Measurements from ENCODE around the gene RNASEL.
"Not testable (repeated sequence)": the region's sequence is repeated elsewhere in the genome, so short reads cannot be mapped to it uniquely, and the experiment has no call there.

RNASEL gene

GRCh38 chr1:182563095-182563494 is 26.0 kb downstream of the RNASEL start:
- DNase-seq (ENCODE audit: low spot score), result no peak

- no peak for DNase-seq (ENCODE audit: low spot score)
Measured at GRCh38 chr1:182561456-182561855, 27.6 kb downstream of the RNASEL start.

- no peak for DNase-seq (ENCODE audit: low spot score)
Measured at GRCh38 chr1:182560392-182560984, 28.6 kb downstream of the RNASEL start.

GRCh38 chr1:182556279-182556678 is 32.8 kb downstream of the RNASEL start:
- no peak for DNase-seq (ENCODE audit: low spot score)

GRCh38 chr1:182555493-182555892 is 33.6 kb downstream of the RNASEL start:
- no peak for DNase-seq (ENCODE audit: low spot score)

GRCh38 chr1:182552527-182552926 is 36.5 kb downstream of the RNASEL start:
- DNase-seq (ENCODE audit: low spot score), result no peak

GRCh38 chr1:182549811-182550210 is 39.2 kb downstream of the RNASEL start:
- DNase-seq (ENCODE audit: low spot score), result no peak

- no peak for DNase-seq (ENCODE audit: low spot score)
Measured at GRCh38 chr1:182549346-182549745, 39.7 kb downstream of the RNASEL start.

GRCh38 chr1:182533896-182534295 is 55.2 kb downstream of the RNASEL start:
- DNase-seq (ENCODE audit: low spot score), result no peak

GRCh38 chr1:182528206-182528605 is 60.9 kb downstream of the RNASEL start:
- not testable (repeated sequence) for DNase-seq (ENCODE audit: low spot score)

- DNase-seq (ENCODE audit: low spot score), result no peak
Measured at GRCh38 chr1:182527680-182528079, 61.4 kb downstream of the RNASEL start.

- no peak for DNase-seq (ENCODE audit: low spot score)
Measured at GRCh38 chr1:182525342-182525741, 63.7 kb downstream of the RNASEL start.

All from COLO829 (cell line).